Pancreas (tissue), 10 donors: Measurements from ENCODE around the gene SGPP1. TPM values are rescaled to one million over a fixed set of nuclear protein-coding genes. Genes with fewer than 3 reads are reported as not detected.

Experiments
- ATAC-seq, 4 donors: fragments of 200-7000 bp; cut with Tn5 transposase; one replicate each; pipeline versions ENCODE4 v1.8.0 to v1.9.1; 2020; ENCODE audit warnings: mild to moderate bottlenecking in 4 of 4, moderate library complexity in 4 of 4
- DNase-seq, 6 donors: peaks; one replicate each; pipeline ENCODE4 v3.0.0-alpha.2; 2020
- FAIRE-seq: peaks from 2 replicates; lab custom pipeline; 2012; peaks lifted over from hg19 to GRCh38; lab: Jason Lieb, UNC
- H3K27ac ChIP-seq, 4 donors: fragments of 200-600 bp; sonication (generic); 1 replicate in 3 of 4; 2 replicates in 1 of 4; pipeline versions ENCODE4 v1.5.0 to v1.8.0; 2020
- H3K27me3 ChIP-seq, 4 donors: fragments of 200-600 bp; one replicate each; pipeline ENCODE4 v1.8.0; 2021
- H3K36me3 ChIP-seq, 3 donors: fragments of 200-600 bp; sonication (generic) in 1 of 3; one replicate each; pipeline versions ENCODE4 v1.5.0 to v1.8.0; 2020 to 2021
- H3K4me1 ChIP-seq, 3 donors: fragments of 200-600 bp; one replicate each; pipeline ENCODE4 v1.8.0; 2021
- H3K4me3 ChIP-seq, 4 donors: fragments of 200-600 bp; sonication (generic) in 2 of 4; one replicate each; pipeline versions ENCODE4 v1.5.0 to v1.8.0; 2020 to 2021
- H3K9me3 ChIP-seq, 4 donors: fragments of 200-600 bp; one replicate each; pipeline ENCODE4 v1.8.0; 2021
- WGBS, 2 donors: extraction: QIAGEN DNeasy Blood & Tissue Kit; methylation state at CpG; one replicate each; pipeline ENCODE4 v1.1.7; 2013; 5-methylcytosine and 5-hydroxymethylcytosine counted together
- intact Hi-C, 3 donors: fragments of 100-400 bp; cut with DNase I; formaldehyde crosslinking; loops; one replicate each; pipeline versions ENCODE4 v1.11.1 to v1.14.2; 2022
- polyA plus RNA-seq, 2 donors: library from polyadenylated mRNA; stranded (reverse); fragments of 200-250 nt; gene quantifications; one replicate each; pipeline ENCODE4 v1.2.3, GENCODE V29; 2013
- total RNA-seq, 6 donors: library from RNA; stranded (reverse); fragmentation: NEBNext Ultra II Directional in 4 of 6; extraction: Animal tissue kit (Norgen Biotek cat#: 25700) in 4 of 6; gene quantifications; one replicate each; pipeline versions ENCODE4 v1.2.1 to v1.2.4, GENCODE V29; 2021 to 2023
- TF ChIP-seq, protein P1 (sequence below), 4 donors: fragments of 200-600 bp; sonication (generic) in 3 of 4; IDR thresholded peaks; one replicate each; pipeline versions ENCODE4 v1.5.0 to v1.8.0; 2021; ENCODE audit warnings: antibody characterized with exemption in 4 of 4
- donor health status: healthy with polysubstance abuse.
- donor health status: DM: no; HTN: no; CAD: no; lungs with moderate emphysema.
- donor health status: DM: no; HTN: no; CAD: no.
- donor health status: control.
- donor health status: control.
- donor health status: Bipolar disorder and iron deficiency.
- donor health status: DM: yes; HTN: yes; CAD: no.
- donor health status: DM: no; HTN: no; CAD: no.
- donor health status: DM: no; HTN: no; CAD: no.
- donor health status: DM: yes; HTN: yes; CAD: no.

SGPP1 gene
- total and polyA plus RNA-seq, 8 donors, result 5.7 to 14.3 (median 10.9) TPM

GRCh38 chr14:63682727-63683593 lies 44.9 kb downstream of the SGPP1 start:
- ATAC-seq (no peak), DNase-seq (no peak), FAIRE-seq (no peak)
- Histone ChIP-seq H3K4me3 (no peak overlapping the region), H3K27me3 (no peaks in the 10 kb centered on the region), H3K36me3 (no peaks in the 10 kb centered on the region), H3K9me3 (no peaks in the 10 kb centered on the region), H3K4me1 (no peaks in the 10 kb centered on the region), H3K27ac (no peak overlapping the region)
- intact Hi-C loops, result no loop called here
- TF ChIP-seq, protein P1, sequence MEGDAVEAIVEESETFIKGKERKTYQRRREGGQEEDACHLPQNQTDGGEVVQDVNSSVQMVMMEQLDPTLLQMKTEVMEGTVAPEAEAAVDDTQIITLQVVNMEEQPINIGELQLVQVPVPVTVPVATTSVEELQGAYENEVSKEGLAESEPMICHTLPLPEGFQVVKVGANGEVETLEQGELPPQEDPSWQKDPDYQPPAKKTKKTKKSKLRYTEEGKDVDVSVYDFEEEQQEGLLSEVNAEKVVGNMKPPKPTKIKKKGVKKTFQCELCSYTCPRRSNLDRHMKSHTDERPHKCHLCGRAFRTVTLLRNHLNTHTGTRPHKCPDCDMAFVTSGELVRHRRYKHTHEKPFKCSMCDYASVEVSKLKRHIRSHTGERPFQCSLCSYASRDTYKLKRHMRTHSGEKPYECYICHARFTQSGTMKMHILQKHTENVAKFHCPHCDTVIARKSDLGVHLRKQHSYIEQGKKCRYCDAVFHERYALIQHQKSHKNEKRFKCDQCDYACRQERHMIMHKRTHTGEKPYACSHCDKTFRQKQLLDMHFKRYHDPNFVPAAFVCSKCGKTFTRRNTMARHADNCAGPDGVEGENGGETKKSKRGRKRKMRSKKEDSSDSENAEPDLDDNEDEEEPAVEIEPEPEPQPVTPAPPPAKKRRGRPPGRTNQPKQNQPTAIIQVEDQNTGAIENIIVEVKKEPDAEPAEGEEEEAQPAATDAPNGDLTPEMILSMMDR (IDR thresholded peaks at IDR 0.05), result no peak
- WGBS, 2 donors, result 82 to 83% methylated on average over 9 of the region's 9 CpGs

GRCh38 chr14:63678536-63678935 lies 49.3 kb downstream of the SGPP1 start:
- no peak for FAIRE-seq
- no peak for ATAC-seq
- H3K4me1 ChIP-seq, result peaks cover 0 to 3% (median 0%) of the 10 kb centered on the region in 3 donors
- H3K27ac ChIP-seq, result no peak overlapping the region
- intact Hi-C loops, result no loop called here
- no peaks in the 10 kb centered on the region for H3K36me3 ChIP-seq
- WGBS, 2 donors, result 96 to 100% methylated on average over 1 of the region's 1 CpG
- H3K4me3 ChIP-seq, result no peak overlapping the region
- no peaks in the 10 kb centered on the region for H3K9me3 ChIP-seq
- TF ChIP-seq, protein P1 (IDR thresholded peaks at IDR 0.05), result no peak
- DNase-seq, result no peak
- H3K27me3 ChIP-seq, result no peaks in the 10 kb centered on the region

GRCh38 chr14:63677891-63678379 lies 49.9 kb downstream of the SGPP1 start:
- no peak overlapping the region for H3K27ac ChIP-seq
- FAIRE-seq (no peak), DNase-seq (no peak), ATAC-seq (no peak)
- intact Hi-C loops, result no loop called here
- no peak overlapping the region for H3K4me3 ChIP-seq
- TF ChIP-seq, protein P1 (IDR thresholded peaks at IDR 0.05), result no peak
- H3K36me3 ChIP-seq, result no peaks in the 10 kb centered on the region
- no peaks in the 10 kb centered on the region for H3K27me3 ChIP-seq
- no peaks in the 10 kb centered on the region for H3K9me3 ChIP-seq
- peaks cover 0 to 3% (median 0%) of the 10 kb centered on the region in 3 donors for H3K4me1 ChIP-seq
- whole genome bisulfite sequencing, 2 donors, result 89 to 90% methylated on average over 3 of the region's 3 CpGs

GRCh38 chr14:63676615-63677014 lies 51.2 kb downstream of the SGPP1 start:
- TF ChIP-seq, protein P1 (IDR thresholded peaks at IDR 0.05), result no peak
- Histone ChIP-seq H3K4me1 (peaks cover 3 to 16% (median 8%) of the 10 kb centered on the region in 3 donors), H3K27ac (no peak overlapping the region), H3K36me3 (no peaks in the 10 kb centered on the region), H3K4me3 (no peak overlapping the region), H3K9me3 (no peaks in the 10 kb centered on the region), H3K27me3 (no peaks in the 10 kb centered on the region)
- 88% methylated on average over 3 of the region's 3 CpGs for WGBS, 2 donors
- ATAC-seq, result no peak
- intact Hi-C loops, result no loop called here
- DNase-seq, result no peak
- no peak for FAIRE-seq
